ENCODE data around the gene PSENEN. TPM values are rescaled to one million over a fixed set of nuclear protein-coding genes. Genes with fewer than 3 reads are reported as not detected.

Gene PSENEN
- total RNA-seq, 2 donors from 2014 or later = 39.9 to 65.2 TPM

- Histone ChIP-seq H3K36me3 (no peaks in the 10 kb centered on the region), H3K27me3 (replicated peaks; ENCODE audit: insufficient read depth) (no peaks in the 10 kb centered on the region), H3K9me3 (no peaks in the 10 kb centered on the region), H3K4me1 (replicated peaks) (no peaks in the 10 kb centered on the region), H3K27ac (no peak overlapping the region), H3K4me3 (peak overlapping the region; percentile 68 to 84)
- TF ChIP-seq POLR2AphosphoS5 (IDR thresholded peaks at IDR 0.05) = no peak
- TF ChIP-seq, protein P1, sequence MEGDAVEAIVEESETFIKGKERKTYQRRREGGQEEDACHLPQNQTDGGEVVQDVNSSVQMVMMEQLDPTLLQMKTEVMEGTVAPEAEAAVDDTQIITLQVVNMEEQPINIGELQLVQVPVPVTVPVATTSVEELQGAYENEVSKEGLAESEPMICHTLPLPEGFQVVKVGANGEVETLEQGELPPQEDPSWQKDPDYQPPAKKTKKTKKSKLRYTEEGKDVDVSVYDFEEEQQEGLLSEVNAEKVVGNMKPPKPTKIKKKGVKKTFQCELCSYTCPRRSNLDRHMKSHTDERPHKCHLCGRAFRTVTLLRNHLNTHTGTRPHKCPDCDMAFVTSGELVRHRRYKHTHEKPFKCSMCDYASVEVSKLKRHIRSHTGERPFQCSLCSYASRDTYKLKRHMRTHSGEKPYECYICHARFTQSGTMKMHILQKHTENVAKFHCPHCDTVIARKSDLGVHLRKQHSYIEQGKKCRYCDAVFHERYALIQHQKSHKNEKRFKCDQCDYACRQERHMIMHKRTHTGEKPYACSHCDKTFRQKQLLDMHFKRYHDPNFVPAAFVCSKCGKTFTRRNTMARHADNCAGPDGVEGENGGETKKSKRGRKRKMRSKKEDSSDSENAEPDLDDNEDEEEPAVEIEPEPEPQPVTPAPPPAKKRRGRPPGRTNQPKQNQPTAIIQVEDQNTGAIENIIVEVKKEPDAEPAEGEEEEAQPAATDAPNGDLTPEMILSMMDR (IDR thresholded peaks at IDR 0.05) = no peak
- no peak for TF ChIP-seq POLR2A (IDR thresholded peaks at IDR 0.05)
- WGBS = 39% methylated on average over 9 of the region's 9 CpGs
- DNase-seq (ENCODE audit: low spot score) = no peak
- intact Hi-C loops (cut with DNase I) = no loop called here
Measured at GRCh38 chr19:35775046-35775297, 29.5 kb downstream of the PSENEN start.

DNA sequence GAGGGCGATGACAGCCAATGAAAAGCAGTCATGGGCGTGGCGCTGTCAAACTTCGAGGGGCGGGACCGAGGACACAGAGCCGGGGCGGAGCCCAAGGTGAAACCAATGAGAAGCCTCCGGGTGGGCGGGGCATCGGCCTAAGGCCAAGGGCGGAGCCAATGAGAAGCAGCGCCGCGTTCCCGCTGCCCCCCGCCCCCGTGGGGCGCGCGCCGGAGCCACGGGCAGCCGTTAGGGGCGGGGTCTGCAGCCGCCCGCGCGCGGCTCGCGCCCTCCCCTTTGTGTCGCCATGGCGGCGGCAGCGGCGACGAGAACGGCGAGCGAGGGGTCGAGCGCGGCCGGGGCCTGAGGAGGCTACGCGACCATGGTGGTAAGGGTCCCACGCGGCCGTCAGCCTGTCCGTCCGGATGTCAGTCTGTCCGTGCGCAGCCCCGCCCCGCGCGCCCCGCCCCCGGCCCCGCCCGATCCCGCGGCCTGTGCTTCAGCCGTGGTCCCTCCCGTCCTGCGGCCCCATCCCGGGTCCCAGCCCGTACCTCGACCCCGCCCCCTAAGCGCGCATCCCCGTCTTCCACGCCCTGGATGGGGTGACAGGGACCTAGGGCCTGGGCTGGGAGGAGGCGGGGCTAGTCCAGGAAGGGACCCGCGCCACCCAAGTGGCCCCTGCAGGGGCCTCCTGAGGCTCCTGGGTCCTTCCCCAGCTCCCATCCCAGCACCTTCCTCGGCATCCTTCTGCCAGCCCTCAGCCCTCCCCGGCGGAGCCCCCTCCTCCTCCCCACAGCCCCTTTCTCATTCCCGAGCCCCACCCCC is 30.0 kb downstream of the PSENEN start, which contains the start of gene ARHGAP33:
Gene ARHGAP33, plus strand, starts transcription at position 267 of the 804 bp plus-strand sequence. Its CDS starts 95 bp downstream, at position 362.
- H3K36me3 ChIP-seq = no peaks in the 10 kb centered on the region
- peak; percentile 98 for DNase-seq (ENCODE audit: low spot score)
- H3K4me1 ChIP-seq (replicated peaks) = no peaks in the 10 kb centered on the region
- no peaks in the 10 kb centered on the region for H3K27me3 ChIP-seq (replicated peaks; ENCODE audit: insufficient read depth)
- no peaks in the 10 kb centered on the region for H3K9me3 ChIP-seq
- H3K4me3 ChIP-seq = peak within 1 kb of the TSS; percentile 68 to 84
- no peak for TF ChIP-seq POLR2A (IDR thresholded peaks at IDR 0.05)
- TF ChIP-seq, protein P1 (IDR thresholded peaks at IDR 0.05) = peak in 2 of 4 experiments; percentile 3 to 19
- TF ChIP-seq POLR2AphosphoS5 (IDR thresholded peaks at IDR 0.05) = peak; percentile 72
- H3K27ac ChIP-seq = peak within 1 kb of the TSS in 1 of 2 donors; percentile 39
- intact Hi-C loops (cut with DNase I) = no loop called here
- under 1% methylated on average over 53 of the region's 82 CpGs for WGBS

DNA sequence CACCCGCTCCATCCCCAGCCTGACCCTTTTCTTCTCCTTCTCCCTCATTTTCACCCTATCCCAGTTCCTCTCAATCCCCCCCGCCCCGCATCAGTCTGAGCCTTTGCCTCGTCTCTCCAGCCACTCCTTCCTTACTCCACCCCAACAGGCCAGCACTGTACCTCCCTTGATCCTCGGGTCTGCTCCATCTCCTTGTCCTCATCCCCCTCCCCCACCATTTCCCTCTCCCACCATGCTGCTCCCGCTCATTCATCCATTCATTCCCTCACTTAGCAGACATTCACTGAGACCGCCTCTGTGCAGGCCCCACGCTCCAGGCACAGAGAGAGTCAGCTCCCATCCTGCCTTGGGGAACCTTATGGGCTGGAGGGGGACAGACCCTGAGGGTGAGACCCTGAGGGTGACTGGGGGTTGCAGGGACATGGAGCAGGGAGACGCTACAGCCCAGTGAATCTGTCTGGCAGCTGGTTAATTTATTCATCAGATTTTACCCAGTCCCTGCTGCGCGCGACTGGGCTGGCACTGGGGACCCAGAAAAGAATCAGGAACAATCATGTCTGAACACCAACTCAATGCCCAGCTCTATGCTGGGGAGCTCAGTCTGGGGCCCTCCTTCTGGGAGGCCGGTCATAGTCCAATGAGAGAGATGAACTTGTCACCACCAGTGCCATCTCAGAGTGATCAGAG is 30.8 kb downstream of the PSENEN start:
- intact Hi-C loops (cut with DNase I) = no loop called here
- WGBS = 54% methylated on average over 12 of the region's 13 CpGs
- Histone ChIP-seq H3K9me3 (no peaks in the 10 kb centered on the region), H3K4me1 (replicated peaks) (no peaks in the 10 kb centered on the region), H3K27ac (no peak overlapping the region), H3K36me3 (no peaks in the 10 kb centered on the region), H3K4me3 (peak overlapping the region; percentile 68 to 84), H3K27me3 (replicated peaks; ENCODE audit: insufficient read depth) (no peaks in the 10 kb centered on the region)
- TF ChIP-seq, protein P1 (IDR thresholded peaks at IDR 0.05) = no peak
- TF ChIP-seq POLR2AphosphoS5 (IDR thresholded peaks at IDR 0.05) (no peak), POLR2A (IDR thresholded peaks at IDR 0.05) (no peak)
- no peak for DNase-seq (ENCODE audit: low spot score)

DNA sequence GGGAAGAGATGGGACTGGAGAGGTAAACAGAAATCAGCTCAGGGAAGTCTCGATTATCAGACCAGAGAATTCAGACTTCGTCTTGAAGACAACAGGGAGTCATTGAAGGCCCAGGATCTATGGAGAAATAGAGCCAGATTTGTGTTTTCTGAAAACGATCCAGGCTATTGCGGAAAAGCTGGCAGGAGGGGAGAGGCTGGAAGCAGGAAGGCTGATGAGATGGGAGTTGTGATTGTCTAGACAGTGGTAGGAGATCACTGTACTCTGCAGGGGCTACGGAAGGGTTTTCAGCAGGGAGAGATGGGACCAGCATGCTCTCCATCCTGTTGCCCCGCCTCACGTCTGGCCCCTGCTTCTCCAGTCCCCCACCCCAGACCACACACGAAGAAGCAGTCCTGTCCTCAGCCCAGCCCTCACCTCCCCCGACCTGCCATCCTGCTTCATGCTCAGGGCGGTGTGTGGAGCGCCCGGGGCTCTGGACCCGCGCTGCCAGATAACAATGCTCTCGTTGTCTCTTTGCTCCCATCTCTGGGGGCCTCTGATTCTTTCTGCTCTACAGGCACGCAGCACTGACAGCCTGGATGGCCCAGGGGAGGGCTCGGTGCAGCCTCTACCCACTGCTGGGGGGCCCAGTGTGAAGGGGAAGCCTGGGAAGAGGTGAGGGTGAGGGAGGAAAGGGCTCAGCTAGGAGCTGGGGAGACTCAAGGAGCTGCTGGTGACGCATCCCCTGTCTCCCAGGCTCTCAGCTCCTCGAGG is 31.8 kb downstream of the PSENEN start:
- H3K27ac ChIP-seq = no peak overlapping the region
- H3K9me3 ChIP-seq = no peaks in the 10 kb centered on the region
- TF ChIP-seq POLR2AphosphoS5 (IDR thresholded peaks at IDR 0.05) (no peak), POLR2A (IDR thresholded peaks at IDR 0.05) (no peak)
- TF ChIP-seq, protein P1 (IDR thresholded peaks at IDR 0.05) = no peak
- no peaks in the 10 kb centered on the region for H3K4me1 ChIP-seq (replicated peaks)
- no peaks in the 10 kb centered on the region for H3K27me3 ChIP-seq (replicated peaks; ENCODE audit: insufficient read depth)
- no peaks in the 10 kb centered on the region for H3K36me3 ChIP-seq
- intact Hi-C loops (cut with DNase I) = no loop called here
- DNase-seq (ENCODE audit: low spot score) = no peak
- no peak overlapping the region for H3K4me3 ChIP-seq
- 39% methylated on average over 19 of the region's 19 CpGs for WGBS
